Left ventricle myocardium inferior (tissue), 1 donor: ENCODE measurements around the gene R3HCC1L. TPM values are rescaled to one million over a fixed set of nuclear protein-coding genes. Genes with fewer than 3 reads are reported as not detected.

ENCODE experiments used
- DNase-seq: peaks from one replicate; pipeline ENCODE4 v3.0.0-alpha.2; 2020
- H3K27ac ChIP-seq: fragments of 200-600 bp; replicated peaks from 2 replicates; pipeline ENCODE4 v1.8.0; 2021
- H3K27me3 ChIP-seq: fragments of 200-600 bp; 2 replicates; pipeline ENCODE4 v1.8.0; 2021; ENCODE audit warnings: low read depth
- H3K36me3 ChIP-seq: fragments of 200-600 bp; 2 replicates; pipeline ENCODE4 v1.8.0; 2021
- H3K4me1 ChIP-seq: fragments of 200-600 bp; 2 replicates; pipeline ENCODE4 v1.8.0; 2021
- H3K4me3 ChIP-seq: fragments of 200-600 bp; 2 replicates; pipeline ENCODE4 v1.8.0; 2021; ENCODE audit warnings: mild to moderate bottlenecking, moderate library complexity
- H3K9me3 ChIP-seq: fragments of 200-600 bp; replicated peaks from 2 replicates; pipeline ENCODE4 v1.8.0; 2021
- CTCF ChIP-seq: fragments of 200-600 bp; IDR thresholded peaks from 2 replicates; pipeline ENCODE4 v1.8.0; 2021; ENCODE audit warnings: antibody characterized with exemption, mild to moderate bottlenecking, borderline replicate concordance
- intact Hi-C: fragments of 100-400 bp; cut with micrococcal nuclease; formaldehyde crosslinking; loops from one replicate; pipeline ENCODE4 v1.11.0; 2022
- total RNA-seq: library from RNA; stranded (reverse); fragmentation: NEBNext Ultra II Directional; extraction: Animal tissue kit (Norgen Biotek cat#: 25700); gene quantifications from one replicate; pipeline ENCODE4 v1.2.1, GENCODE V29; 2021
- donor health status: DM: no; HTN: yes; CAD: no; lungs with severe emphysema.

Gene R3HCC1L
- total RNA-seq, 1 donor from 2014 or later, result 5.9 TPM

DNA sequence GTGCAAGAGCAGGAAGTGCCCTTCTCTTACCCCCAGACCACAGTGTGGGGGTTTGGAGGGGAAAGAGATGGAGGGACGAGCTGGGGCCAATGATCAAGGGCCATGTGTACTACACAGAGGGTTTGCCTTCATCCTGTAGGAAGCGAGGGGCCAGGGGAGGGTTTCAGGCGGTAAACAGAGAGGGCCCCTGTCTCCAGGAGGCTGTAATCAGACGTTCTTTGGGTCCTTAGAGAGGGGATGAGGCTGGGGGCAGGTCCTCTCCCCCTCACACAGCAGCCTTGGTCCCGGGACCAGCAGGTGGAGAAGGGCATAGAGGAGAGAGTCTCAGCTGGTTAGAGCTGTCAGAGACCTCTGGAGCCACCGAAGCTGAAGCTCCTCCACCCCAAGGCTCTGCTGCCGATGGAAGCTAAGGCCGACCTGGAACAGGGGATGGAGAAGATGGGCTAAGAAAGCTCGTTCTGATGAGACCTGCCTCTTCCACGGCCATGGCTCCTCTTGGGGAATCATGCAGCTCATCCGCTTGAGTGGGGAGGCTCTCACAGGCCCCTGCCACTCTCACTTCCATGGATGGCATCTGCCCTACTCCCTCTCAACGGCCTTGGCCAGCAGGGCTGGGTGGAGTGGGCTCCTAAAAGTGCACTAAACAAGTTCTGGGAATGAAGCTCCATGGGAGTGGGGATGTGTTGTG lies 130.1 kb downstream of the R3HCC1L start:
- Histone ChIP-seq H3K36me3 (no peaks in the 10 kb centered on the region), H3K27ac (no peak overlapping the region), H3K4me3 (no peak overlapping the region), H3K27me3 (no peaks in the 10 kb centered on the region), H3K4me1 (peaks cover 26% of the 10 kb centered on the region), H3K9me3 (no peaks in the 10 kb centered on the region)
- no peak for TF ChIP-seq CTCF
- DNase-seq, result no peak
- intact Hi-C loops, result loop anchor here (5.0 kb wide), 1 partner anchor 48 kb away; no protein-coding TSS in a partner anchor

DNA sequence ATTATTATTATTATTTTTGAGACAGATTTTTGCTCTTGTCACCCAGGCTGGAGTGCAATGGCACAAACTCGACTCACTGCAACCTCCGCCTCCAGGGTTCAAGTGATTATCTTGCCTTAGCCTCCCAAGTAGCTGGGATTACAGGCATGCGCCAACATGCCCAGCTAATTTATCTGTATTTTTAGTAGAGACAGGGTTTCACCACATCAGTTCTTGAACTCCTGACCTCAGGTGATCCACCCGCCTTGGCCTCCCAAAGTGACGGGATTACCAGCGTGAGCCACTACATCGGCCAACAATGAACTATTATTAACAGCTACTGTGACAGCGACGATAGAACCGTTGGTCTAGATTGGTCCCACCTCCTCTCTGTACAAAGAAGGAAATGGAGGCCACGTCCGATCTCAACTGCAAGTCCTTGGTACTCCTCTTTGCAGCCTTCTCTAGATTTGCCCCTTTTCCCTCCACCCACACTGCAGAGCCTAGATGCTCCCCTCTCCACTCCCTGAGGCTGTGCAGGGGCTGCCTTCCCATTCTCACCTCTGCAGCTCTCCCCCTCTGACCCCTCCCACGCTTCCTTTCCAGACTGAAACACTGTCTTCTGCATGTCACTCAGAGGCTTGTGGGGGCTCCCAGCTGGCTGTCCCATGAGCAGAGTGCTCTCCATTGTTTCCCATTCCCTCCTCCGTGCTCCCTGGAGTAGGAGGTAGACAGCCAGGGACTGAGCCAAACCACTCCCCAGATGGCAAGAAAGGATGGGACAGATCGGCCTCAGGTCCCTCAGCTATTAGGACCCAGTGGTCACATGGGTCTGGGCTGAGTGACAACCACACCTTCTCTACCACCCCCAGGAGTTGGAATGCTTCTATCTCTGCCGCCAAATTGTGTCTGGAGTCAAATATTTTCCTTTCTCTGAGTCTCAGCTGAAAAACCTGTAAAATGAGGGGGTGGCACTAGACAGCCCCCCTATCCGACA lies 131.2 kb downstream of the R3HCC1L start:
- Histone ChIP-seq H3K27me3 (no peaks in the 10 kb centered on the region), H3K27ac (peak overlapping the region; percentile 16), H3K4me1 (peaks cover 38% of the 10 kb centered on the region), H3K36me3 (no peaks in the 10 kb centered on the region), H3K4me3 (no peak overlapping the region), H3K9me3 (no peaks in the 10 kb centered on the region)
- no peak for TF ChIP-seq CTCF
- intact Hi-C loops, result loop anchor here (5.0 kb wide), 1 partner anchor 47 kb away; no protein-coding TSS in a partner anchor
- no peak for DNase-seq

- Histone ChIP-seq H3K4me1 (peaks cover 40% of the 10 kb centered on the region), H3K27ac (peak overlapping the region; percentile 84), H3K4me3 (no peak overlapping the region), H3K9me3 (no peaks in the 10 kb centered on the region), H3K27me3 (no peaks in the 10 kb centered on the region), H3K36me3 (no peaks in the 10 kb centered on the region)
- intact Hi-C loops, result loop anchor here (5.0 kb wide), 1 partner anchor 46 kb away; no protein-coding TSS in a partner anchor
- DNase-seq, result no peak
- no peak for TF ChIP-seq CTCF
Measured at GRCh38 chr10:98266647-98267046, 132.2 kb downstream of the R3HCC1L start.

- Histone ChIP-seq H3K27ac (peak overlapping the region; percentile 84), H3K27me3 (no peaks in the 10 kb centered on the region), H3K9me3 (no peaks in the 10 kb centered on the region), H3K36me3 (no peaks in the 10 kb centered on the region), H3K4me3 (peak overlapping the region; percentile 63), H3K4me1 (peaks cover 40% of the 10 kb centered on the region)
- no peak for DNase-seq
- intact Hi-C loops, result loop anchor here (5.0 kb wide), 1 partner anchor 45 kb away; no protein-coding TSS in a partner anchor
- TF ChIP-seq CTCF, result no peak
Measured at GRCh38 chr10:98267069-98267893, 132.8 kb downstream of the R3HCC1L start.
